ENCODE data around the gene ATP9A. TPM values are rescaled to one million over a fixed set of nuclear protein-coding genes. Genes with fewer than 3 reads are reported as not detected.

The ATP9A gene
- total and polyA plus RNA-seq, 2 of the 4 experiments (the other 2 are of a cell fraction), result 10.6 to 22.4 TPM

- Histone ChIP-seq H3K9me1 (ENCODE audit: insufficient read depth, low read length) (peaks cover 18% of the 10 kb centered on the region), H2BK5ac (ENCODE audit: low read depth, low read length, poor library complexity, severe bottlenecking) (no peak overlapping the region), H2BK120ac (ENCODE audit: low read depth, low read length) (no peak overlapping the region), H3K4me1 (ENCODE audit: control insufficient read depth, insufficient read depth, low read length) (peaks cover 1% of the 10 kb centered on the region; the same call in 1 of the 2 replicates), H3K9me3 (ENCODE audit: control insufficient read depth, insufficient read depth, low read length) (no peaks in the 10 kb centered on the region), H3K27me3 (ENCODE audit: control insufficient read depth, insufficient read depth, low read length) (no peaks in the 10 kb centered on the region), H3K27ac (ENCODE audit: insufficient read depth, low read length) (no peak overlapping the region), H3K36me3 (ENCODE audit: control insufficient read depth, insufficient read depth, low read length) (peaks cover 12% of the 10 kb centered on the region), H2AFZ (replicated peaks; ENCODE audit: low read length, poor library complexity) (no peak overlapping the region), H3K9ac (ENCODE audit: low read depth, low read length) (no peak overlapping the region), H3K4ac (ENCODE audit: low read depth, low read length) (no peak overlapping the region), H2AK9ac (replicated peaks; ENCODE audit: low read depth, low read length, poor library complexity) (no peak overlapping the region), H4K8ac (ENCODE audit: low read depth in 2 of 2, low read length in 2 of 2) (no peak overlapping the region), H3K4me2 (ENCODE audit: low read depth, low read length) (no peak overlapping the region), H4K20me1 (ENCODE audit: insufficient read depth, low read length) (no peaks in the 10 kb centered on the region), H3K79me1 (ENCODE audit: low read depth in 1 of 2, low read length in 2 of 2) (peaks cover 9 to 29% of the 10 kb centered on the region in 2 experiments; a peak in 3 of 4 replicates), H4K5ac (ENCODE audit: low read depth, low read length) (no peak overlapping the region), H3K56ac (ENCODE audit: extremely low read depth, insufficient read depth, low read length) (no peak overlapping the region), H3K4me3 (ENCODE audit: insufficient read depth, low read depth, low read length) (no peak overlapping the region), H2AK5ac (ENCODE audit: low read depth, low read length) (no peak overlapping the region), H3K14ac (replicated peaks; ENCODE audit: low read depth, low read length) (no peak overlapping the region), H3K23ac (ENCODE audit: low read depth, low read length) (no peak overlapping the region), H4K91ac (ENCODE audit: insufficient read depth, low read depth, low read length) (no peak overlapping the region), H2BK15ac (ENCODE audit: low read depth, low read length) (no peak overlapping the region), H2BK20ac (ENCODE audit: low read depth, low read length) (no peak overlapping the region), H3K18ac (ENCODE audit: low read depth, low read length) (no peak overlapping the region)
- intact Hi-C loops (cut with micrococcal nuclease), result loop anchor here (2.0 kb wide), 1 partner anchor 638 kb away; no protein-coding TSS in a partner anchor
- DNase-seq, result no peak
- dilution Hi-C loops (cut with HindIII; ENCODE audit: low sequenced_read_pairs, unreplicated experiment), result no loop called here
- no peak for ATAC-seq (ENCODE audit: low read depth)
- in situ Hi-C loops (cut with MboI; ENCODE audit: low sequenced_read_pairs), result loop anchor here (5.0 kb wide), 1 partner anchor 638 kb away; no protein-coding TSS in a partner anchor
- ChIA-PET CTCF (no interaction called here), POLR2A (ENCODE audit: unreplicated experiment) (no interaction called here)
- TF ChIP-seq MXI1 (IDR thresholded peaks at IDR 0.05; ENCODE audit: borderline replicate concordance, low read depth, low read length) (no peak), USF2 (IDR thresholded peaks at IDR 0.05; ENCODE audit: low read depth, low read length) (no peak), BHLHE40 (IDR thresholded peaks at IDR 0.05; ENCODE audit: low read depth, low read length) (no peak), RCOR1 (IDR thresholded peaks at IDR 0.05; ENCODE audit: insufficient replicate concordance, low read length) (no peak), SMC3 (IDR thresholded peaks at IDR 0.05; ENCODE audit: low read depth, low read length) (no peak)
- WGBS, 2 experiments (ENCODE audit: extremely low coverage in 2 of 2, insufficient read length in 1 of 2), result 100% methylated on average over 6 of the region's 14 CpGs; no CpG with 5 or more reads in 1 of the 2 experiments
- BruUV-seq (replicated peaks), result no TSS peak
These were observed 143.1 kb downstream of the ATP9A start for GRCh38 chr20:51625105-51625504.
